ENCODE results near the gene WDR33. TPM values are rescaled to one million over a fixed set of nuclear protein-coding genes. Genes with fewer than 3 reads are reported as not detected.
"Not testable (repeated sequence)": the region's sequence is repeated elsewhere in the genome, so short reads cannot be mapped to it uniquely, and the experiment has no call there.

WDR33 gene
- total RNA-seq, 1 donor: 25.7 TPM

- peaks cover 46% of the 10 kb centered on the region for H3K79me2 ChIP-seq (ENCODE audit: insufficient read depth, low read length)
- H3K4me1 ChIP-seq (ENCODE audit: insufficient read depth, low read length): peaks cover 4% of the 10 kb centered on the region
- TF ChIP-seq CTCF (IDR thresholded peaks at IDR 0.05; ENCODE audit: extremely low read depth, low read depth, low read length): peak; percentile 2
- H3K27ac ChIP-seq (ENCODE audit: low read depth, low read length): peak overlapping the region; percentile 97
- peak; percentile 87 for DNase-seq (ENCODE audit: insufficient read length, low spot score, missing footprints)
- H2AFZ ChIP-seq (ENCODE audit: low read length): peak overlapping the region; percentile 100
- no peaks in the 10 kb centered on the region for H3K27me3 ChIP-seq (ENCODE audit: insufficient read depth, low read length)
- no peaks in the 10 kb centered on the region for H3K36me3 ChIP-seq (ENCODE audit: insufficient read depth, low read length)
- H3K9me3 ChIP-seq (ENCODE audit: low read depth, low read length): no peaks in the 10 kb centered on the region
- H4K20me1 ChIP-seq (ENCODE audit: insufficient read depth, low read length): peaks cover 30% of the 10 kb centered on the region
- H3K4me2 ChIP-seq (ENCODE audit: insufficient read depth, low read length): peak overlapping the region; percentile 95
- peak overlapping the region; percentile 95 for H3K4me3 ChIP-seq (ENCODE audit: insufficient read depth, low read length)
Measured at GRCh38 chr2:127811397-127812321, 688 bp upstream of the WDR33 start.

- H3K9me3 ChIP-seq (ENCODE audit: low read depth, low read length): no peaks in the 10 kb centered on the region
- H3K27ac ChIP-seq (ENCODE audit: low read depth, low read length): peak overlapping the region; percentile 97
- TF ChIP-seq CTCF (IDR thresholded peaks at IDR 0.05; ENCODE audit: extremely low read depth, low read depth, low read length): no peak
- peaks cover 61% of the 10 kb centered on the region for H3K79me2 ChIP-seq (ENCODE audit: insufficient read depth, low read length)
- H3K36me3 ChIP-seq (ENCODE audit: insufficient read depth, low read length): no peaks in the 10 kb centered on the region
- peaks cover 42% of the 10 kb centered on the region for H4K20me1 ChIP-seq (ENCODE audit: insufficient read depth, low read length)
- H3K4me2 ChIP-seq (ENCODE audit: insufficient read depth, low read length): peak overlapping the region; percentile 95
- H2AFZ ChIP-seq (ENCODE audit: low read length): peak overlapping the region; percentile 100
- no peaks in the 10 kb centered on the region for H3K27me3 ChIP-seq (ENCODE audit: insufficient read depth, low read length)
- peak overlapping the region; percentile 95 for H3K4me3 ChIP-seq (ENCODE audit: insufficient read depth, low read length)
- H3K4me1 ChIP-seq (ENCODE audit: insufficient read depth, low read length): peaks cover 4% of the 10 kb centered on the region
- no peak for DNase-seq (ENCODE audit: insufficient read length, low spot score, missing footprints)
Measured at GRCh38 chr2:127810156-127810618, 784 bp downstream of the WDR33 start.

- H3K4me3 ChIP-seq (ENCODE audit: insufficient read depth, low read length): no peak overlapping the region
- no peak for DNase-seq (ENCODE audit: insufficient read length, low spot score, missing footprints)
- H3K36me3 ChIP-seq (ENCODE audit: insufficient read depth, low read length): no peaks in the 10 kb centered on the region
- H3K27me3 ChIP-seq (ENCODE audit: insufficient read depth, low read length): no peaks in the 10 kb centered on the region
- no peak overlapping the region for H3K4me2 ChIP-seq (ENCODE audit: insufficient read depth, low read length)
- no peak for TF ChIP-seq CTCF (IDR thresholded peaks at IDR 0.05; ENCODE audit: extremely low read depth, low read depth, low read length)
- H4K20me1 ChIP-seq (ENCODE audit: insufficient read depth, low read length): peaks cover 61% of the 10 kb centered on the region
- H3K79me2 ChIP-seq (ENCODE audit: insufficient read depth, low read length): peaks cover 84% of the 10 kb centered on the region
- no peak overlapping the region for H2AFZ ChIP-seq (ENCODE audit: low read length)
- H3K9me3 ChIP-seq (ENCODE audit: low read depth, low read length): no peaks in the 10 kb centered on the region
- H3K27ac ChIP-seq (ENCODE audit: low read depth, low read length): peak overlapping the region; percentile 3
- peaks cover 4% of the 10 kb centered on the region for H3K4me1 ChIP-seq (ENCODE audit: insufficient read depth, low read length)
Measured at GRCh38 chr2:127807678-127808353, 3.2 kb downstream of the WDR33 start.

- not testable (repeated sequence) for H3K4me2 ChIP-seq (ENCODE audit: insufficient read depth, low read length); DNase-seq (ENCODE audit: insufficient read length, low spot score, missing footprints); H3K27ac ChIP-seq (ENCODE audit: low read depth, low read length); H3K4me3 ChIP-seq (ENCODE audit: insufficient read depth, low read length); H2AFZ ChIP-seq (ENCODE audit: low read length); H3K27me3 ChIP-seq (ENCODE audit: insufficient read depth, low read length); H3K9me3 ChIP-seq (ENCODE audit: low read depth, low read length); H3K4me1 ChIP-seq (ENCODE audit: insufficient read depth, low read length); H3K36me3 ChIP-seq (ENCODE audit: insufficient read depth, low read length)
- Histone ChIP-seq H4K20me1 (ENCODE audit: insufficient read depth, low read length) (peaks cover 64% of the 10 kb centered on the region), H3K79me2 (ENCODE audit: insufficient read depth, low read length) (peaks cover 93% of the 10 kb centered on the region)
Measured at GRCh38 chr2:127806860-127807259, 4.1 kb downstream of the WDR33 start.

Measured in osteoblast (primary cell).